ENCODE measurements around the gene LGI4.

Gene LGI4

DNA sequence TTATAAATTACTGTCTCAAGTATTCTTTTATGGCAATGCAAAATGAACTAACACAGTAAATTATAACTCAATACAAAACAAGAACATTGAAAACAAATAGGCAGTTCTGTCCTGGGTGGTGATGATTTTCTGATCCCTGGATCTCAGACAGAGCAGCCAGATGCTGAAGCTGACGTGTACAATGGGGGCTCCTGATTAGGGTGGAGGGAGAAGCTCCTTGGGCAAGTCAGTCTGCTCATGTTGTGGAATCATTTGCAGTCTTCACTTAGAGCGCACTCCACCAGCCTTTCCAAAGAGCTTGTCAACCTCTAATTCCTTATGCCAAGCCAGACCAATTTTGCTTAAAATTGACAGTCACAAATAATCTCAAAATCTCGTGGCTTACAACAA lies 41.3 kb upstream of the LGI4 start:
- DNase-seq (ENCODE audit: low read depth), result no peak
- no peak overlapping the region for H3K4me3 ChIP-seq (ENCODE audit: low read depth, low read length)
- TF ChIP-seq, protein P1, sequence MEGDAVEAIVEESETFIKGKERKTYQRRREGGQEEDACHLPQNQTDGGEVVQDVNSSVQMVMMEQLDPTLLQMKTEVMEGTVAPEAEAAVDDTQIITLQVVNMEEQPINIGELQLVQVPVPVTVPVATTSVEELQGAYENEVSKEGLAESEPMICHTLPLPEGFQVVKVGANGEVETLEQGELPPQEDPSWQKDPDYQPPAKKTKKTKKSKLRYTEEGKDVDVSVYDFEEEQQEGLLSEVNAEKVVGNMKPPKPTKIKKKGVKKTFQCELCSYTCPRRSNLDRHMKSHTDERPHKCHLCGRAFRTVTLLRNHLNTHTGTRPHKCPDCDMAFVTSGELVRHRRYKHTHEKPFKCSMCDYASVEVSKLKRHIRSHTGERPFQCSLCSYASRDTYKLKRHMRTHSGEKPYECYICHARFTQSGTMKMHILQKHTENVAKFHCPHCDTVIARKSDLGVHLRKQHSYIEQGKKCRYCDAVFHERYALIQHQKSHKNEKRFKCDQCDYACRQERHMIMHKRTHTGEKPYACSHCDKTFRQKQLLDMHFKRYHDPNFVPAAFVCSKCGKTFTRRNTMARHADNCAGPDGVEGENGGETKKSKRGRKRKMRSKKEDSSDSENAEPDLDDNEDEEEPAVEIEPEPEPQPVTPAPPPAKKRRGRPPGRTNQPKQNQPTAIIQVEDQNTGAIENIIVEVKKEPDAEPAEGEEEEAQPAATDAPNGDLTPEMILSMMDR (IDR thresholded peaks at IDR 0.05; ENCODE audit: control insufficient read depth, extremely low read depth, insufficient read depth), result no peak

DNA sequence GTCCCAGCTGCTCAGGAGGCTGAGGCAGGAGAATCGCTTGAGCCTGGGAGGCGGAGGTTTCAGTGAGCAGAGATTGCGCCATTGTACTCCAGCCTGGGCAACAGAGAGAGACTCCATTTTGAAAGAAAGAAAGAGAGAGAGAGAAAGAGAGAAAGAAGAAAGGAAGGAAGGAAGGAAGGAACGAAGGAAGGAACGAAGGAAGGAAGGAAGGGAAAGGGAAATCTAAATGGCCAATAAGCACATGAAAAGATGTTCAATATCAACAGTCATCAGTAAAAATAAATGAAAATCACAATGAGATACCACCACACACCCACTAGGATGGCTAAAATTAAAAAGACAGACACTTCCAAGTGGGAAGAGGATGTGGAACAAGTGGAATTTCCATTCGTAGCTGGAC lies 39.4 kb upstream of the LGI4 start:
- TF ChIP-seq, protein P1 (IDR thresholded peaks at IDR 0.05; ENCODE audit: control insufficient read depth, extremely low read depth, insufficient read depth), result no peak
- no peak for DNase-seq (ENCODE audit: low read depth)
- no peak overlapping the region for H3K4me3 ChIP-seq (ENCODE audit: low read depth, low read length)

- DNase-seq (ENCODE audit: low read depth), result no peak
- TF ChIP-seq, protein P1 (IDR thresholded peaks at IDR 0.05; ENCODE audit: control insufficient read depth, extremely low read depth, insufficient read depth), result no peak
- no peak overlapping the region for H3K4me3 ChIP-seq (ENCODE audit: low read depth, low read length)
Measured at GRCh38 chr19:35171730-35172129, 36.9 kb upstream of the LGI4 start.

DNA sequence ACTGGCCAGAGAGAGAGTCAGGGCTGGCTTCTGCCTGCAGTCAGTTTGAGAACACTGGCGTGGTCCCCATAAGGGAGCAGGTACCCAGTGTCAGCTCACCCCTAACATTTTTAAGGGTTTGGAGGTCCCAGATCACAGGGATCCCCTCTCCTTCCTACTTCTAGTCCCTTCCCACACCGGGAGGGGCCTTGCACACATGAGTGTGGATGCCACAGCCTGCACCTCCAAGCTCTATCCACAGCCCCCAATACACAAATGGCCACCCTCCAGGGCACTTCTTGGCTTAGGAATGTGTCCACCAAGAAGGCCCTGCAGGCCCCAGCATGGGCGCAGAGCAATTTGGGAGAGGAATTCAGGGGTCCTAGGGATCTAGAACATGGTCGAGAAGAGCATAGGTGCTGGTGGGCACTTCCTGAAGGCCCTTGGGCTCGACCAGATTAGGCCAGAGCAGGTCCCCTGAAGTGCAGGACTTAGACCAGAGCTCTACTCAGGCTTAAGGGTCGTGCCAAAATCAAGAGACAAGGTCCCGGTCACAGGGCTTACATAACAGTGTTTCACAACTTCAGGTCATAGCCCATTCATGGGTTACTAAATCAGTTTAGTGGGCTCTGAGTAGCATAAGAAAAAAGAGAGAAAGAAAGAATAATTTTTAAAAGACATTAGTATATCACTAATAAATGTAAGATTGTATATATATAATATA lies 35.7 kb upstream of the LGI4 start:
- DNase-seq (ENCODE audit: low read depth), result no peak
- TF ChIP-seq, protein P1 (IDR thresholded peaks at IDR 0.05; ENCODE audit: control insufficient read depth, extremely low read depth, insufficient read depth), result no peak
- H3K4me3 ChIP-seq (ENCODE audit: low read depth, low read length), result no peak overlapping the region

DNA sequence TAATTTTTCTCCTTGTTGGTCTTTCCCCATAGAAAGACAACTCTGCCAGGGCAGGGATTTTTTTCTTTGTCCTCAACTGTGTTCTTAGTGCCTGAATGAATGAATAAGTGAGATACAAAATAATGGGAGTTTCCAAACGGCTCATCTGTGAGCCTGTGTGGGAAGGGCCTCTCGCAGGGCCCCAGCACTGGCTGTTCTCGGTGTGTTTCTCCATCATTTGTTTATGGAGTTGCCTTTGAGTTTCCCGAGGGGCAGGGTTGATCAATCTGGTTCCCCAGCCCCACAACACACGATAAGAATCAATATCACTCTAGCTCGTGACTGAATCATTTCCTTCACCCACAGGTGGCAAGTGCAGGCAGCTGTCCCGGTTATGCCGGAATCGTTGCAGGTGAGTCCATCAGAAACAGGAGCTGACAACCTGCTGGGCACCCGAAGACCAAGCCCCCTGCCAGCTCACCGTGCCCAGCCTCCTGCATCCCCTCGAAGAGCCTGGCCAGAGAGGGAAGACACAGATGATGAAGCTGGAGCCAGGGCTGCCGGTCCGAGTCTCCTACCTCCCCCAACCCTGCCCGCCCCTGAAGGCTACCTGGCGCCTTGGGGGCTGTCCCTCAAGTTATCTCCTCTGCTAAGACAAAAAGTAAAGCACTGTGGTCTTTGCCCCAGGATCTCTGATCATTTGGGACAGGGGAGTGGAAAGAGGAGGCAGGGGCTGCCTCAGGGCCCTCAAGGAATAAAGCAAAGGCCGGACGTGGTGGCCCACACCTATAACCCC lies 34.5 kb upstream of the LGI4 start:
- TF ChIP-seq, protein P1 (IDR thresholded peaks at IDR 0.05; ENCODE audit: control insufficient read depth, extremely low read depth, insufficient read depth), result no peak
- no peak for DNase-seq (ENCODE audit: low read depth)
- no peak overlapping the region for H3K4me3 ChIP-seq (ENCODE audit: low read depth, low read length)

DNA sequence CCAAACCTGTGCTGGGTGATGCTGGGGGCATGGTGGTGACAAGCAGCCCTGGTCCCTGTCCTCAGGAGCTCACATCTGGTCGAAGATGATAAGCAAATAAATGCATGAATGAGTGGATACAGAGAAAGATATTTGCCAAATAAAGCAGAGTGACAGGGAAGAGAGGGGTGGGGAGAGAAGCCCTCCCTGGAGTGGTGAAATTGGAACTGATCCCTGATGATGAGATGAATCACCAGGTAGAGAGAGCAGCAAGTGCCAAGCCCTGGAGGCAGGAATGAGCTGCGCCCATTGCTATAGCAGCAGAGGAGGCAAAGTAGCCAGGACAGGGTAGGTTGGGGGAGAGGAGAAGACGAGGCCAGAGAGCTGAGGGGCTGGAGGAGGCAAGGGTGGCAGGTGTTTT lies 33.3 kb upstream of the LGI4 start:
- TF ChIP-seq, protein P1 (IDR thresholded peaks at IDR 0.05; ENCODE audit: control insufficient read depth, extremely low read depth, insufficient read depth), result no peak
- no peak overlapping the region for H3K4me3 ChIP-seq (ENCODE audit: low read depth, low read length)
- DNase-seq (ENCODE audit: low read depth), result no peak

All from LNCaP clone FGC (cell line).